ENCODE measurements around the gene DPCD. TPM values are rescaled to one million over a fixed set of nuclear protein-coding genes. Genes with fewer than 3 reads are reported as not detected.

DPCD gene
- 62.0 and 67.6 TPM in 2 replicates for total RNA-seq

DNA sequence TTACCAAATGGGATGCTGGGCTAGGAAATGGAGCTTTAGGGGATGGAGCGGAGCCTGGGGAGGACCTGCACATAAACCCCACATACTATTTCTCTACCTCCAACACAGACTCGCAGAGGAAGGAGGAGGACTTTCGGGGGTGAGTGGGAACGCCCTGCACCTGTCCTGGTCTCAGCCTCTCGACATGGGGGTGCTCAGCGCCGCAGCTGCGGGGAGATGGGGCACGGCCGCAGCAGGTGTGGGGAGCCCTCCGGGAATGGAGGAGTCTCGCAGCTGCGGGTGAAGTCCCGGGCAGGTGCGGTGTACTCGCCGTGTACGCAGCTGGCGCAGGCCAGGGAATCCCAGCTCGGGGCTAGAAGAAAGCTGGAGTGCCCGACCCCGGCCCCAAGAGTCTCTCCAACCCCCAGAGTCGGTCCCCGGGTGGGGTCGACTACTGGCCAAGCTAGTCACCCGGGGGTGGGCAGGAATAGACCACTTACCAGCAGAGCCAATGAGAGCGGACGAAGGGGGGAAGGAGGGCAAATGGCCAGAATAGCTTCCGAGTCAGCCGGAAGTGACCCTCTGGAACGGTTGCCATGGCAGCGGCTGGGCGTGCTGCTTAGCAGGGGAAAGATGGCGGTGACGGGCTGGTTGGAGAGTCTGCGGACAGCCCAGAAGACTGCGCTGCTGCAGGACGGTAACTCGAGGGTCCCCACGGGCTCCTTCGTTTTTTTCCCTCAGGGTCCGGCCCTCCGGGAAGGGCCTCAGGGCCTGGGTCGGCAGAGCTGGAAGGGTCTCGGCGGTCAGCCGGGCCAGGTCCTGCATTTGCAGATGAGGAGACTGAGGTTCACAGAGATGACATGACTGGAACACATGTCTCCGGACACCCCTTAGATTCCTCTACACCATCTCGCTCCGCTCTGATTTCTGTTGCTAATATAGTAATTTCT is at the start of gene DPCD, which contains the start of gene POLL:
Gene DPCD (plus strand): TSS at position 597 of the 929 bp plus-strand sequence. CDS start 16 bp downstream, at position 613.
Gene POLL (minus strand): TSS at position 533 of the 929 bp plus-strand sequence. CDS start 897 bp downstream, outside the sequence.

Other genes starting within 250 kb of the DPCD start
- gene BTRC, start 234.2 kb upstream of the DPCD start, total RNA-seq = 7.5 and 8.2 TPM in 2 replicates
- 7.1 and 9.6 TPM in 2 replicates for gene POLL, start 64 bp upstream of the DPCD start, total RNA-seq
- 28.6 and 30.1 TPM in 2 replicates for gene FBXW4, start 106.8 kb downstream of the DPCD start, total RNA-seq
- gene FGF8, start 187.8 kb downstream of the DPCD start, total RNA-seq = not detected in 2 replicates
- 176 and 236 TPM in 2 replicates for gene NPM3, start 195.1 kb downstream of the DPCD start, total RNA-seq
- gene OGA, start 230.1 kb downstream of the DPCD start, total RNA-seq = 108 and 115 TPM in 2 replicates

All from epithelial cell of umbilical artery (primary cell).